DLD1 (cell line): ENCODE data around the gene RASSF5.

Source experiments
- in situ Hi-C: cut with HindIII; loops from 2 replicates; pipeline ENCODE4 v1.10.0; 2017; ENCODE audit warnings: low sequenced_read_pairs

Gene RASSF5

GRCh38 chr1:206513312-206514111, 6.2 kb downstream of the RASSF5 start:
- in situ Hi-C loops, result no loop called here

GRCh38 chr1:206514813-206515387, 7.6 kb downstream of the RASSF5 start:
- in situ Hi-C loops, result no loop called here

- in situ Hi-C loops, result no loop called here
Measured at GRCh38 chr1:206516728-206516990, 9.3 kb downstream of the RASSF5 start.

- in situ Hi-C loops, result no loop called here
Measured at GRCh38 chr1:206517784-206518183, 10.5 kb downstream of the RASSF5 start.

GRCh38 chr1:206518206-206518605, 10.9 kb downstream of the RASSF5 start:
- in situ Hi-C loops, result no loop called here

GRCh38 chr1:206518743-206519142, 11.4 kb downstream of the RASSF5 start:
- in situ Hi-C loops, result no loop called here

GRCh38 chr1:206521127-206521526, 13.8 kb downstream of the RASSF5 start:
- in situ Hi-C loops, result no loop called here

GRCh38 chr1:206521694-206522402, 14.5 kb downstream of the RASSF5 start:
- in situ Hi-C loops, result no loop called here

- in situ Hi-C loops, result no loop called here
Measured at GRCh38 chr1:206524739-206525364, 17.5 kb downstream of the RASSF5 start.

GRCh38 chr1:206526064-206526911, 19.0 kb downstream of the RASSF5 start:
- in situ Hi-C loops, result no loop called here

GRCh38 chr1:206529425-206529824, 22.1 kb downstream of the RASSF5 start:
- in situ Hi-C loops, result no loop called here

GRCh38 chr1:206532368-206532767, 25.0 kb downstream of the RASSF5 start:
- in situ Hi-C loops, result no loop called here

GRCh38 chr1:206534552-206534951, 27.2 kb downstream of the RASSF5 start:
- in situ Hi-C loops, result no loop called here

- in situ Hi-C loops, result no loop called here
Measured at GRCh38 chr1:206535853-206536188, 28.5 kb downstream of the RASSF5 start.

- in situ Hi-C loops, result no loop called here
Measured at GRCh38 chr1:206537141-206537540, 29.8 kb downstream of the RASSF5 start.

GRCh38 chr1:206538086-206538770, 30.9 kb downstream of the RASSF5 start:
- in situ Hi-C loops, result no loop called here

GRCh38 chr1:206538901-206539640, 31.7 kb downstream of the RASSF5 start:
- in situ Hi-C loops, result no loop called here

GRCh38 chr1:206540044-206540780, 32.9 kb downstream of the RASSF5 start:
- in situ Hi-C loops, result no loop called here

GRCh38 chr1:206541236-206541833, 34.0 kb downstream of the RASSF5 start:
- in situ Hi-C loops, result no loop called here
